GM12878 (cell line): ENCODE results near the gene PPP4R3B.

Source experiments
- CBFB ChIP-seq: IDR thresholded peaks from 2 replicates; pipeline ENCODE4 v1.6.1; 2016; ENCODE audit warnings: antibody characterized with exemption, low read depth
- CHD1 ChIP-seq: IDR thresholded peaks from 2 replicates; pipeline ENCODE4 v1.6.1; 2012; ENCODE audit warnings: low read depth, low read length, improper control_type of control experiment
- CHD2 ChIP-seq: IDR thresholded peaks from 2 replicates; pipeline ENCODE4 v1.6.1; 2011; ENCODE audit warnings: low read depth, low read length, improper control_type of control experiment, borderline replicate concordance
- CUX1 ChIP-seq: IDR thresholded peaks from 2 replicates; pipeline ENCODE4 v1.6.1; 2012; ENCODE audit warnings: improper control_type of control experiment, low read depth, low read length; ENCODE audit not compliant: insufficient replicate concordance
- NFYA ChIP-seq: IDR thresholded peaks from 2 replicates; pipeline ENCODE4 v1.6.1; 2011; ENCODE audit warnings: low read depth, mild to moderate bottlenecking, low read length, improper control_type of control experiment, borderline replicate concordance
- RAD21 ChIP-seq: IDR thresholded peaks from 2 replicates; pipeline ENCODE4 v1.6.1; 2011; ENCODE audit warnings: mild to moderate bottlenecking, low read depth, low read length, moderate library complexity; ENCODE audit not compliant: insufficient read depth
- TF ChIP-seq, protein P1 (sequence below), 3 experiments: IDR thresholded peaks in 2 of 3; conservative IDR thresholded peaks in 1 of 3; 2 replicates each; pipeline ENCODE4 v1.5.1; 2011; ENCODE audit warnings: low read depth in 3 of 3, low read length in 3 of 3, mild to moderate bottlenecking in 3 of 3, control low read depth in 2 of 3, moderate library complexity in 2 of 3, inconsistent platforms in 1 of 3, mixed read lengths in 1 of 3; ENCODE audit not compliant: control insufficient read depth in 2 of 3, insufficient read depth in 1 of 3; ENCODE audit errors: extremely low read depth in 1 of 3

- TF ChIP-seq, protein P1, sequence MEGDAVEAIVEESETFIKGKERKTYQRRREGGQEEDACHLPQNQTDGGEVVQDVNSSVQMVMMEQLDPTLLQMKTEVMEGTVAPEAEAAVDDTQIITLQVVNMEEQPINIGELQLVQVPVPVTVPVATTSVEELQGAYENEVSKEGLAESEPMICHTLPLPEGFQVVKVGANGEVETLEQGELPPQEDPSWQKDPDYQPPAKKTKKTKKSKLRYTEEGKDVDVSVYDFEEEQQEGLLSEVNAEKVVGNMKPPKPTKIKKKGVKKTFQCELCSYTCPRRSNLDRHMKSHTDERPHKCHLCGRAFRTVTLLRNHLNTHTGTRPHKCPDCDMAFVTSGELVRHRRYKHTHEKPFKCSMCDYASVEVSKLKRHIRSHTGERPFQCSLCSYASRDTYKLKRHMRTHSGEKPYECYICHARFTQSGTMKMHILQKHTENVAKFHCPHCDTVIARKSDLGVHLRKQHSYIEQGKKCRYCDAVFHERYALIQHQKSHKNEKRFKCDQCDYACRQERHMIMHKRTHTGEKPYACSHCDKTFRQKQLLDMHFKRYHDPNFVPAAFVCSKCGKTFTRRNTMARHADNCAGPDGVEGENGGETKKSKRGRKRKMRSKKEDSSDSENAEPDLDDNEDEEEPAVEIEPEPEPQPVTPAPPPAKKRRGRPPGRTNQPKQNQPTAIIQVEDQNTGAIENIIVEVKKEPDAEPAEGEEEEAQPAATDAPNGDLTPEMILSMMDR (IDR thresholded peaks at IDR 0.05 in 2 of 3, conservative IDR thresholded peaks at IDR 0.05 in 1 of 3; ENCODE audit: control insufficient read depth in 2 of 3, extremely low read depth in 1 of 3, insufficient read depth in 1 of 3, low read depth in 3 of 3, low read length in 3 of 3): no peak
- TF ChIP-seq CHD2: no peak
- TF ChIP-seq NFYA: no peak
- TF ChIP-seq CUX1: no peak
- TF ChIP-seq CBFB: no peak
- no peak for TF ChIP-seq CHD1
- no peak for TF ChIP-seq RAD21
Measured at GRCh38 chr2:55590810-55591440, 26.5 kb downstream of the PPP4R3B start.
